GM12891 (cell line): Measurements from ENCODE around the gene MYO18A.

Source experiments
- POLR2A ChIP-seq: IDR thresholded peaks from 2 replicates; pipeline ENCODE4 v1.6.1; 2011; ENCODE audit warnings: low read depth, low read length, control low read depth
- POLR2AphosphoS5 ChIP-seq: IDR thresholded peaks from 2 replicates; pipeline ENCODE4 v1.6.1; 2011; ENCODE audit warnings: low read depth, low read length, control low read depth
- TAF1 ChIP-seq: IDR thresholded peaks from 2 replicates; pipeline ENCODE4 v1.6.1; 2011; ENCODE audit warnings: low read depth, low read length, control low read depth

DNA sequence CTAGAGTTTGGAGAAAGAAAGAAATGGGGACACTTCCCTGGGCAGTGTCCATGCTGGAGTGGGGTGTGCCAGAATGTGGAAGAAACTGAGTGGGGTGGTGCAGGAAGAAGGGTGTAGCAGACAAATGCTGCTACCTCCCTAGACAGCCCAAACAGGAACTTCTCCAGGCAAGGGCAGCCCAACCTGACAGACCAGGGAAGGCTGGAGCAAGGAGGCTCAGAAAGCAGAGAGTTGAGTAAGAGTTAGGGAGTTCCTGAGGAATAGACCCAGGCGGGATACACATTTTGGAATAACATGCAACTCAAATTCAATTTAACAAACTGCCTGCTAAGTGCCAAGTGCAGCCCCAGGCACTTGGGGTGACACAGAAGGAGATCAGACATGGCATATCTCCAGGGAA, 1.0 kb upstream of the MYO18A start:
- no peak for TF ChIP-seq POLR2A
- no peak for TF ChIP-seq POLR2AphosphoS5
- no peak for TF ChIP-seq TAF1
